ENCODE data around the gene AKAP12. TPM values are rescaled to one million over a fixed set of nuclear protein-coding genes. Genes with fewer than 3 reads are reported as not detected.

The AKAP12 gene
- total and polyA plus RNA-seq, 2 experiments from 2014 or later: 90.1 to 137 TPM

GRCh38 chr6:151335930-151336329, 96.2 kb downstream of the AKAP12 start:
- H3K79me2 ChIP-seq (replicated peaks; ENCODE audit: insufficient read depth): peaks cover 23% of the 10 kb centered on the region
- H3K27me3 ChIP-seq (ENCODE audit: insufficient read depth): no peaks in the 10 kb centered on the region

GRCh38 chr6:151338651-151339200, 99.0 kb downstream of the AKAP12 start:
- Histone ChIP-seq H3K4me2 (no peak overlapping the region), H3K9me2 (ENCODE audit: insufficient read depth) (no peaks in the 10 kb centered on the region), H4K20me1 (replicated peaks; ENCODE audit: insufficient read depth) (peaks cover 13% of the 10 kb centered on the region), H3K4me3 (no peak overlapping the region), H3K36me3 (ENCODE audit: insufficient read depth) (0 out of 2 replicates have a peak, but pooled peaks cover 3% of the 10 kb centered on the region), H3K27ac (ENCODE audit: low read depth) (no peak overlapping the region), H3F3A (replicated peaks; ENCODE audit: low read depth) (0 out of 2 replicates have a peak, but pooled peaks cover 4% of the 10 kb centered on the region), H3K27me3 (ENCODE audit: insufficient read depth) (no peaks in the 10 kb centered on the region), H2AFZ (no peak overlapping the region), H3K79me2 (replicated peaks; ENCODE audit: insufficient read depth) (peaks cover 33% of the 10 kb centered on the region), H3K4me1 (ENCODE audit: insufficient read depth) (no peaks in the 10 kb centered on the region)
- ATAC-seq: no peak
- no peak for DNase-seq (ENCODE audit: low spot score)
- H3K4me3 Mint-ChIP-seq: no peak overlapping the region
- no peak overlapping the region for H3K27ac Mint-ChIP-seq
- peaks cover 9% of the 10 kb centered on the region; the same call in 1 of the 3 replicates for H3K36me3 Mint-ChIP-seq (ENCODE audit: low read depth)
- H3K27me3 Mint-ChIP-seq (ENCODE audit: insufficient read depth, low read depth, poor library complexity): peaks cover 6% of the 10 kb centered on the region
- H3K9me3 Mint-ChIP-seq: no peaks in the 10 kb centered on the region; the same call in 2 of the 3 replicates
- no peaks in the 10 kb centered on the region for H3K4me1 Mint-ChIP-seq
- TF ChIP-seq EZH2phosphoT487 (IDR thresholded peaks at IDR 0.05; ENCODE audit: unreplicated experiment): no peak
- no peak for TF ChIP-seq ZNF114 (CRISPR knock-in tag; IDR thresholded peaks at IDR 0.05)
- TF ChIP-seq NANOG (IDR thresholded peaks at IDR 0.05; ENCODE audit: borderline replicate concordance): no peak
- no peak for TF ChIP-seq EZH2 (IDR thresholded peaks at IDR 0.05; ENCODE audit: low read depth, unreplicated experiment)
- TF ChIP-seq, protein P1, sequence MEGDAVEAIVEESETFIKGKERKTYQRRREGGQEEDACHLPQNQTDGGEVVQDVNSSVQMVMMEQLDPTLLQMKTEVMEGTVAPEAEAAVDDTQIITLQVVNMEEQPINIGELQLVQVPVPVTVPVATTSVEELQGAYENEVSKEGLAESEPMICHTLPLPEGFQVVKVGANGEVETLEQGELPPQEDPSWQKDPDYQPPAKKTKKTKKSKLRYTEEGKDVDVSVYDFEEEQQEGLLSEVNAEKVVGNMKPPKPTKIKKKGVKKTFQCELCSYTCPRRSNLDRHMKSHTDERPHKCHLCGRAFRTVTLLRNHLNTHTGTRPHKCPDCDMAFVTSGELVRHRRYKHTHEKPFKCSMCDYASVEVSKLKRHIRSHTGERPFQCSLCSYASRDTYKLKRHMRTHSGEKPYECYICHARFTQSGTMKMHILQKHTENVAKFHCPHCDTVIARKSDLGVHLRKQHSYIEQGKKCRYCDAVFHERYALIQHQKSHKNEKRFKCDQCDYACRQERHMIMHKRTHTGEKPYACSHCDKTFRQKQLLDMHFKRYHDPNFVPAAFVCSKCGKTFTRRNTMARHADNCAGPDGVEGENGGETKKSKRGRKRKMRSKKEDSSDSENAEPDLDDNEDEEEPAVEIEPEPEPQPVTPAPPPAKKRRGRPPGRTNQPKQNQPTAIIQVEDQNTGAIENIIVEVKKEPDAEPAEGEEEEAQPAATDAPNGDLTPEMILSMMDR (conservative IDR thresholded peaks at IDR 0.05; ENCODE audit: low read depth in 2 of 2): no peak
- no peak for TF ChIP-seq STAT1 (IDR thresholded peaks at IDR 0.05; ENCODE audit: unreplicated experiment)
- TF ChIP-seq CREB1 (CRISPR knock-in tag; IDR thresholded peaks at IDR 0.05; ENCODE audit: low read depth): no peak
- no peak for TF ChIP-seq ETS1 (IDR thresholded peaks at IDR 0.05)
- TF ChIP-seq JUNB (IDR thresholded peaks at IDR 0.05; ENCODE audit: unreplicated experiment): no peak
- TF ChIP-seq ZNF331 (CRISPR knock-in tag; IDR thresholded peaks at IDR 0.05; ENCODE audit: low read depth): no peak
- TF ChIP-seq, protein P2, sequence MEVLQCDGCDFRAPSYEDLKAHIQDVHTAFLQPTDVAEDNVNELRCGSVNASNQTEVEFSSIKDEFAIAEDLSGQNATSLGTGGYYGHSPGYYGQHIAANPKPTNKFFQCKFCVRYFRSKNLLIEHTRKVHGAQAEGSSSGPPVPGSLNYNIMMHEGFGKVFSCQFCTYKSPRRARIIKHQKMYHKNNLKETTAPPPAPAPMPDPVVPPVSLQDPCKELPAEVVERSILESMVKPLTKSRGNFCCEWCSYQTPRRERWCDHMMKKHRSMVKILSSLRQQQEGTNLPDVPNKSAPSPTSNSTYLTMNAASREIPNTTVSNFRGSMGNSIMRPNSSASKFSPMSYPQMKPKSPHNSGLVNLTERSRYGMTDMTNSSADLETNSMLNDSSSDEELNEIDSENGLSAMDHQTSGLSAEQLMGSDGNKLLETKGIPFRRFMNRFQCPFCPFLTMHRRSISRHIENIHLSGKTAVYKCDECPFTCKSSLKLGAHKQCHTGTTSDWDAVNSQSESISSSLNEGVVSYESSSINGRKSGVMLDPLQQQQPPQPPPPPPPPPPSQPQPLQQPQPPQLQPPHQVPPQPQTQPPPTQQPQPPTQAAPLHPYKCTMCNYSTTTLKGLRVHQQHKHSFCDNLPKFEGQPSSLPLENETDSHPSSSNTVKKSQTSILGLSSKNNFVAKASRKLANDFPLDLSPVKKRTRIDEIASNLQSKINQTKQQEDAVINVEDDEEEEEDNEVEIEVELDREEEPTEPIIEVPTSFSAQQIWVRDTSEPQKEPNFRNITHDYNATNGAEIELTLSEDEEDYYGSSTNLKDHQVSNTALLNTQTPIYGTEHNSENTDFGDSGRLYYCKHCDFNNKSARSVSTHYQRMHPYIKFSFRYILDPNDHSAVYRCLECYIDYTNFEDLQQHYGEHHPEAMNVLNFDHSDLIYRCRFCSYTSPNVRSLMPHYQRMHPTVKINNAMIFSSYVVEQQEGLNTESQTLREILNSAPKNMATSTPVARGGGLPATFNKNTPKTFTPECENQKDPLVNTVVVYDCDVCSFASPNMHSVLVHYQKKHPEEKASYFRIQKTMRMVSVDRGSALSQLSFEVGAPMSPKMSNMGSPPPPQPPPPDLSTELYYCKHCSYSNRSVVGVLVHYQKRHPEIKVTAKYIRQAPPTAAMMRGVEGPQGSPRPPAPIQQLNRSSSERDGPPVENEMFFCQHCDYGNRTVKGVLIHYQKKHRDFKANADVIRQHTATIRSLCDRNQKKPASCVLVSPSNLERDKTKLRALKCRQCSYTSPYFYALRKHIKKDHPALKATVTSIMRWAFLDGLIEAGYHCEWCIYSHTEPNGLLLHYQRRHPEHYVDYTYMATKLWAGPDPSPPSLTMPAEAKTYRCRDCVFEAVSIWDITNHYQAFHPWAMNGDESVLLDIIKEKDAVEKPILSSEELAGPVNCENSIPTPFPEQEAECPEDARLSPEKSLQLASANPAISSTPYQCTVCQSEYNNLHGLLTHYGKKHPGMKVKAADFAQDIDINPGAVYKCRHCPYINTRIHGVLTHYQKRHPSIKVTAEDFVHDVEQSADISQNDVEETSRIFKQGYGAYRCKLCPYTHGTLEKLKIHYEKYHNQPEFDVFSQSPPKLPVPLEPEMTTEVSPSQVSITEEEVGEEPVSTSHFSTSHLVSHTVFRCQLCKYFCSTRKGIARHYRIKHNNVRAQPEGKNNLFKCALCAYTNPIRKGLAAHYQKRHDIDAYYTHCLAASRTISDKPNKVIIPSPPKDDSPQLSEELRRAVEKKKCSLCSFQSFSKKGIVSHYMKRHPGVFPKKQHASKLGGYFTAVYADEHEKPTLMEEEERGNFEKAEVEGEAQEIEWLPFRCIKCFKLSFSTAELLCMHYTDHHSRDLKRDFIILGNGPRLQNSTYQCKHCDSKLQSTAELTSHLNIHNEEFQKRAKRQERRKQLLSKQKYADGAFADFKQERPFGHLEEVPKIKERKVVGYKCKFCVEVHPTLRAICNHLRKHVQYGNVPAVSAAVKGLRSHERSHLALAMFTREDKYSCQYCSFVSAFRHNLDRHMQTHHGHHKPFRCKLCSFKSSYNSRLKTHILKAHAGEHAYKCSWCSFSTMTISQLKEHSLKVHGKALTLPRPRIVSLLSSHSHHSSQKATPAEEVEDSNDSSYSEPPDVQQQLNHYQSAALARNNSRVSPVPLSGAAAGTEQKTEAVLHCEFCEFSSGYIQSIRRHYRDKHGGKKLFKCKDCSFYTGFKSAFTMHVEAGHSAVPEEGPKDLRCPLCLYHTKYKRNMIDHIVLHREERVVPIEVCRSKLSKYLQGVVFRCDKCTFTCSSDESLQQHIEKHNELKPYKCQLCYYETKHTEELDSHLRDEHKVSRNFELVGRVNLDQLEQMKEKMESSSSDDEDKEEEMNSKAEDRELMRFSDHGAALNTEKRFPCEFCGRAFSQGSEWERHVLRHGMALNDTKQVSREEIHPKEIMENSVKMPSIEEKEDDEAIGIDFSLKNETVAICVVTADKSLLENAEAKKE (CRISPR knock-in tag; IDR thresholded peaks at IDR 0.05): no peak

More at GRCh38 chr6:151335930-151336329, 96.2 kb downstream of the AKAP12 start:
- Histone ChIP-seq H2AFZ (no peak overlapping the region), H4K20me1 (replicated peaks; ENCODE audit: insufficient read depth) (peaks cover 13% of the 10 kb centered on the region), H3K4me2 (no peak overlapping the region), H3F3A (replicated peaks; ENCODE audit: low read depth) (0 out of 2 replicates have a peak, but pooled peaks cover 4% of the 10 kb centered on the region), H3K9me2 (ENCODE audit: insufficient read depth) (no peaks in the 10 kb centered on the region), H3K27ac (ENCODE audit: low read depth) (no peak overlapping the region), H3K4me3 (no peak overlapping the region), H3K36me3 (ENCODE audit: insufficient read depth) (0 out of 2 replicates have a peak, but pooled peaks cover 3% of the 10 kb centered on the region), H3K4me1 (ENCODE audit: insufficient read depth) (no peaks in the 10 kb centered on the region)
- no peak for DNase-seq (ENCODE audit: low spot score)
- H3K36me3 Mint-ChIP-seq (ENCODE audit: low read depth): peaks cover 12% of the 10 kb centered on the region; the same call in 1 of the 3 replicates
- H3K4me3 Mint-ChIP-seq: no peak overlapping the region
- H3K27ac Mint-ChIP-seq: no peak overlapping the region
- ATAC-seq: no peak
- H3K27me3 Mint-ChIP-seq (ENCODE audit: insufficient read depth, low read depth, poor library complexity): peaks cover 3% of the 10 kb centered on the region
- H3K9me3 Mint-ChIP-seq: no peaks in the 10 kb centered on the region; the same call in 2 of the 3 replicates
- peaks cover 5% of the 10 kb centered on the region for H3K4me1 Mint-ChIP-seq
- no peak for TF ChIP-seq EZH2 (IDR thresholded peaks at IDR 0.05; ENCODE audit: low read depth, unreplicated experiment)
- no peak for TF ChIP-seq ZNF114 (CRISPR knock-in tag; IDR thresholded peaks at IDR 0.05)
- TF ChIP-seq POLR2AphosphoS5 (IDR thresholded peaks at IDR 0.05; ENCODE audit: low read depth): no peak
- no peak for TF ChIP-seq NANOG (IDR thresholded peaks at IDR 0.05; ENCODE audit: borderline replicate concordance)
- TF ChIP-seq CREB1 (CRISPR knock-in tag; IDR thresholded peaks at IDR 0.05; ENCODE audit: low read depth): no peak

Measured in GM23338 (cell line).